K562 (cell line): Measurements from ENCODE around the gene SLC5A5. TPM values are rescaled to one million over a fixed set of nuclear protein-coding genes. Genes with fewer than 3 reads are reported as not detected.

Experiments used
- ATAC-seq: fragments of 200-7000 bp; cut with Tn5 transposase; 3 replicates; pipeline ENCODE4 v1.9.1; 2020; ENCODE audit warnings: moderate library complexity
- BruUV-seq: library from RNA; stranded (reverse); fragments of 400-500 nt; replicated peaks from 2 replicates; lab custom pipeline; 2021; lab: Mats Ljungman, UMichigan
- CTCF ChIA-PET: fragments of 300-600 bp; formaldehyde crosslinking; extraction: SDS; loops from one replicate; lab custom pipeline; 2021; ENCODE audit warnings: low intra/inter-chr PET ratio; lab: Yijun Ruan, JAX
- POLR2A ChIA-PET: fragments of 300-600, 350-650 bp; sonication (Branson Sonifier 250); formaldehyde crosslinking; extraction: SDS; loops from one replicate; lab custom pipeline; 2021; ENCODE audit warnings: antibody characterized with exemption, inconsistent platforms; lab: Yijun Ruan, JAX
- DNase-seq, 4 experiments: peaks; one replicate each; pipeline versions ENCODE4 v3.0.0 to v3.0.0-alpha.2; 2011 to 2018; ENCODE audit warnings: low spot score in 3 of 4, mixed read lengths in 3 of 4; ENCODE audit errors: extremely low read depth in 1 of 4
- FAIRE-seq: peaks from 2 replicates; lab custom pipeline; 2011; peaks lifted over from hg19 to GRCh38; lab: Jason Lieb, UNC
- H2AFZ ChIP-seq: 2 replicates; pipeline ENCODE4 v1.6.0; 2011; ENCODE audit warnings: low read depth, low read length, control low read depth, inconsistent platforms
- H3K27ac ChIP-seq: fragments of 200-600 bp; 3 replicates; pipeline ENCODE4 v1.8.0; 2011; ENCODE audit warnings: low read depth, mild to moderate bottlenecking, control low read depth, inconsistent platforms, low read length, moderate library complexity, mixed read lengths; ENCODE audit errors: extremely low read depth
- H3K27me3 ChIP-seq, 2 experiments: fragments of 300-600 bp in 1 of 2; 2 replicates in 1 of 2; 3 replicates in 1 of 2; pipeline versions ENCODE4 v1.6.0 to v1.8.0; 2011; ENCODE audit warnings: inconsistent platforms in 2 of 2, low read length in 2 of 2, mild to moderate bottlenecking in 1 of 2, mixed read lengths in 1 of 2, moderate library complexity in 1 of 2; ENCODE audit not compliant: control insufficient read depth in 2 of 2, insufficient read depth in 2 of 2
- H3K36me3 ChIP-seq: fragments of 300-600 bp; 3 replicates; pipeline ENCODE4 v1.8.0; 2011; ENCODE audit warnings: mild to moderate bottlenecking, low read length, inconsistent platforms; ENCODE audit not compliant: control insufficient read depth, insufficient read depth
- H3K4me1 ChIP-seq, 2 experiments: fragments of 200-600 bp in 1 of 2; replicated peaks in 1 of 2; 2 replicates in 1 of 2; 3 replicates in 1 of 2; pipeline versions ENCODE4 v1.5.1 to v1.8.0; 2011; ENCODE audit warnings: inconsistent platforms in 2 of 2, low read length in 2 of 2, mild to moderate bottlenecking in 1 of 2, mixed read lengths in 1 of 2, moderate library complexity in 1 of 2; ENCODE audit not compliant: control insufficient read depth in 2 of 2, insufficient read depth in 2 of 2
- H3K4me2 ChIP-seq: 2 replicates; pipeline ENCODE4 v1.6.1; 2011; ENCODE audit warnings: low read length, control low read depth, inconsistent platforms, mixed read lengths; ENCODE audit not compliant: insufficient read depth
- H3K4me3 ChIP-seq: fragments of 200-600 bp; sonication (generic), shearing (Covaris generic); 2 replicates; pipeline ENCODE4 v1.5.1; 2016; ENCODE audit warnings: control low read depth, inconsistent platforms
- H3K79me2 ChIP-seq: fragments of 200-600 bp; 3 replicates; pipeline ENCODE4 v1.8.0; 2011; ENCODE audit warnings: low read length, inconsistent platforms; ENCODE audit not compliant: control insufficient read depth, insufficient read depth
- H3K9ac ChIP-seq, 2 experiments: 2 replicates each; pipeline versions ENCODE4 v1.6.0 to v1.6.1; 2011; ENCODE audit warnings: low read depth in 2 of 2, low read length in 2 of 2, control low read depth in 1 of 2, inconsistent platforms in 1 of 2, mild to moderate bottlenecking in 1 of 2, mixed read lengths in 1 of 2; ENCODE audit not compliant: insufficient read depth in 1 of 2
- H3K9me1 ChIP-seq: one replicate; pipeline ENCODE4 v1.6.0; 2011; ENCODE audit warnings: inconsistent platforms, mild to moderate bottlenecking, low read length, moderate library complexity; ENCODE audit not compliant: control insufficient read depth, insufficient read depth
- H3K9me3 ChIP-seq: replicated peaks from 2 replicates; pipeline ENCODE4 v1.5.1; 2011; ENCODE audit warnings: low read depth, low read length, inconsistent platforms; ENCODE audit not compliant: control insufficient read depth, insufficient read depth
- H4K20me1 ChIP-seq: replicated peaks from 2 replicates; pipeline ENCODE4 v1.6.1; 2011; ENCODE audit warnings: low read length, inconsistent platforms, mixed read lengths; ENCODE audit not compliant: control insufficient read depth, insufficient read depth
- CREM ChIP-seq: IDR thresholded peaks from 2 replicates; pipeline ENCODE4 v1.6.1; 2014; ENCODE audit warnings: antibody characterized with exemption, low read depth
- E2F3 ChIP-seq: fragments of 250-450 bp; sonication (Bioruptor Pico); IDR thresholded peaks from 2 replicates; pipeline ENCODE4 v1.4.0; 2020; ENCODE audit warnings: mild to moderate bottlenecking
- E2F6 ChIP-seq, 2 experiments: IDR thresholded peaks; 2 replicates each; pipeline ENCODE4 v1.6.1; 2011; ENCODE audit warnings: borderline replicate concordance in 1 of 2, control low read depth in 1 of 2, low read depth in 1 of 2, low read length in 1 of 2, mild to moderate bottlenecking in 1 of 2, mixed read lengths in 1 of 2, moderate library complexity in 1 of 2; ENCODE audit not compliant: insufficient read depth in 1 of 2, insufficient read length in 1 of 2, poor library complexity in 1 of 2, severe bottlenecking in 1 of 2; ENCODE audit errors: extremely low read depth in 1 of 2
- TFAP4 ChIP-seq: sonication (generic); formaldehyde crosslinking; IDR thresholded peaks from 2 replicates; pipeline ENCODE4 v1.8.0; 2022; ENCODE audit warnings: missing genetic modification reagents, mild to moderate bottlenecking, moderate library complexity, borderline replicate concordance
- YY1 ChIP-seq, 3 experiments: IDR thresholded peaks; 2 replicates each; pipeline ENCODE4 v1.6.1; 2011; ENCODE audit warnings: low read length in 2 of 3, mild to moderate bottlenecking in 2 of 3, moderate library complexity in 2 of 3, borderline replicate concordance in 1 of 3, control low read depth in 1 of 3, low read depth in 1 of 3; ENCODE audit not compliant: insufficient read depth in 3 of 3, insufficient replicate concordance in 2 of 3, control insufficient read depth in 1 of 3, insufficient read length in 1 of 3; ENCODE audit errors: extremely low read depth in 1 of 3
- ZBTB33 ChIP-seq: sonication (generic); formaldehyde crosslinking; IDR thresholded peaks from 2 replicates; pipeline ENCODE4 v1.8.1; 2023; ENCODE audit warnings: mild to moderate bottlenecking, missing genetic modification reagents
- ZC3H4 ChIP-seq: sonication (generic); formaldehyde crosslinking; IDR thresholded peaks from 2 replicates; pipeline ENCODE4 v1.9.0; 2021; ENCODE audit warnings: missing genetic modification reagents, borderline replicate concordance
- ZNF431 ChIP-seq: sonication (generic); formaldehyde crosslinking; IDR thresholded peaks from 2 replicates; pipeline ENCODE4 v1.8.0; 2022; ENCODE audit warnings: mild to moderate bottlenecking, missing genetic modification reagents
- WGBS: fragments of 100-300 bp; shearing (Covaris generic); methylation state at CpG from one replicate; pipeline ENCODE4 v1.1.6; 2016; ENCODE audit warnings: low coverage, mixed read lengths; ENCODE audit not compliant: insufficient coverage; ENCODE audit errors: missing lambda C conversion rate; 5-methylcytosine and 5-hydroxymethylcytosine counted together
- in situ Hi-C: fragments of 300-500 bp; cut with MboI; formaldehyde crosslinking; loops from 4 replicates; pipeline ENCODE4 v1.15.0; 2018; ENCODE audit warnings: inconsistent platforms, mixed read lengths
- intact Hi-C: fragments of 100-400 bp; cut with micrococcal nuclease; formaldehyde crosslinking; loops from 2 replicates; pipeline ENCODE4 v1.14.2; 2022
- polyA plus RNA-seq, 8 experiments: library from polyadenylated mRNA; depleted of rRNA in 4 of 8; stranded (reverse) in 5 of 8; unstranded in 3 of 8; fragments of >200 nt; fragmentation: Nextera tagmentation in 2 of 8; fragmentation: Illumina TruSeq in 1 of 8; extraction: Ambion mirVana in 2 of 8; extraction: Trizol in 1 of 8; gene quantifications; 2 replicates each; pipeline versions ENCODE4 v1.2.1 to v1.2.3, GENCODE V29; 2011 to 2014; ENCODE audit warnings: inconsistent platforms in 1 of 8, missing spikeins in 1 of 8
- total RNA-seq, 7 experiments: library from RNA; depleted of rRNA in 6 of 7; stranded (reverse); fragments of >200 nt in 6 of 7; fragmentation: Illumina TruSeq in 2 of 7; extraction: Trizol in 2 of 7; gene quantifications; 2 replicates each; pipeline versions ENCODE4 v1.2.1 to v1.2.3, GENCODE V29; 2011 to 2021; ENCODE audit warnings: low replicate concordance in 1 of 7
- TF ChIP-seq, protein P1 (sequence below): fragments of 200-800 bp; sonication (Bioruptor generic); IDR thresholded peaks from 2 replicates; pipeline ENCODE4 v1.6.1; 2017; ENCODE audit warnings: missing genetic modification characterization, missing compliant biosample characterization

The SLC5A5 gene
- total and polyA plus RNA-seq, 9 of the 15 experiments (the other 6 are each of a cell fraction or from before 2014, with no cell fraction given), result 0.10 to 0.73 (median 0.23) TPM

DNA sequence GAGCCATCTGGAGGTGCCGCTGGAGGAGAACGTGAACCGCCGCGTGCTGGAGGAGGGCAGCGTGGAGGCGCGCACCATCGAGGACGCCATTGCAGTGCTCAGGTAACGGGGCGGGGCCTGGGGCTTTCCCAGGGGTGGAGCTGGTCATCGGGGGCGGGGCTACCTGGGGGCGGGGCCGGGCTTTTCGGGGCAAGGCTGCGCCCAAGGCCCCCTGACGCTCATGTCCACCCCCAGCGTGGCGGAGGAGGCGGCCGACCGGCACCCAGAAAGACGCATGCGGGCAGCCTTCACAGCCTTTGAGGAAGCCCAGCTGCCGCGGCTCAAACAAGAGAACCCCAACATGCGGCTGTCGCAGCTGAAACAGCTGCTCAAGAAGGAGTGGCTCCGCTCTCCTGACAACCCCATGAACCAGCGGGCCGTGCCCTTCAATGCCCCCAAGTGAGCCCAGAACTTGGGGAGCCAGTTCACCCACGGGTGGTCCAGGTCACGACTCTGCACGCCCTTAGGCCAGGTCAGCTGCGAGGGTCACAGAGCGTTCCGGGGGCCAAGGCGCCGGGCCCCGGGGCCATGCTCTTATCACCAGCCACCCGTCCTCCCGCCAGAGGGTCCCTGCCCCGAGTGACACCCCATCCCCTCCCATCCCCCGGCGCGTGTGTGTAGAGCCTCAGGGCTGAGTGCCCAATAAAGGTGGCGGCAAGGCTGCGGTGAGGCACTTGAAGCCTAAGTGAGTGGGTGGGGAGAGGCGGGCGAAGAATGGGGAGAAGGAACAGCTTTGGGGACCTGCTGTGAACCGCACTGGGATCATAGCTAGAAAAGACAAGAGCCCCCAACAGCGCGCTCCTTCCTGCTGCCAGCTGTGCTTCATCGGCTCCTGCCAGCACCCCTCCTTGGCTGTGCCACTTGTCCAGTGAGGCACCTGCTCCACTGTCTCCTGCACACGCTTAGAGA is 71.8 kb downstream of the SLC5A5 start:
- H3K9ac ChIP-seq, result peak overlapping the region; percentile 56 to 93; a peak in 3 of 4 replicates
- DNase-seq (peak in 3 of 4 experiments; percentile 88 to 90 (median 89)), FAIRE-seq (no peak), ATAC-seq (peak; percentile 84)
- H3K9me3 ChIP-seq, result no peaks in the 10 kb centered on the region
- intact Hi-C loops, result loop anchor here (10.0 kb wide), 1 partner anchor 211 kb away; the partner anchor contains the start of gene PIK3R2
- in situ Hi-C loops, result loop anchor here (10.0 kb wide), 1 partner anchor 51 kb away; no protein-coding TSS in a partner anchor
- H3K4me1 ChIP-seq, result peaks cover 33 to 53% of the 10 kb centered on the region in 2 experiments
- peak overlapping the region; percentile 62 for H3K27ac ChIP-seq
- 19% methylated on average over 41 of the region's 57 CpGs for WGBS
- peak overlapping the region; percentile 24 for H3K4me3 ChIP-seq
- H2AFZ ChIP-seq, result 0 out of 2 replicates have a peak overlapping the region, but pooled peaks have one; percentile 14
- POLR2A ChIA-PET, result interaction anchor here (0.6 to 2.3 kb wide), 11 partner anchors 10 to 118 kb away, joined by 3 to 21 read pairs (median 4); partner anchors contain the start of gene CCDC124
- H3K36me3 ChIP-seq, result peaks cover 33% of the 10 kb centered on the region; the same call in 2 of the 3 replicates
- H3K4me2 ChIP-seq, result peak overlapping the region; percentile 78
- H3K27me3 ChIP-seq, result no peaks in the 10 kb centered on the region
- CTCF ChIA-PET, result interaction anchor here (0.6 kb wide), 1 partner anchor 74 kb away, joined by 3 read pairs; no protein-coding TSS in a partner anchor
- H3K79me2 ChIP-seq, result 0 out of 3 replicates have a peak, but pooled peaks cover 3% of the 10 kb centered on the region
- H3K9me1 ChIP-seq, result no peaks in the 10 kb centered on the region
- H4K20me1 ChIP-seq, result no peaks in the 10 kb centered on the region
- BruUV-seq, result TSS peak; percentile 93
- TF ChIP-seq E2F3 (0 out of 2 replicates have a peak, but pooled peaks have one; percentile 52), ZC3H4 (CRISPR knock-in tag) (peak; percentile 31; the same call in 1 of the 2 replicates), E2F6 (IDR thresholded peaks at IDR 0.05; ENCODE audit: borderline replicate concordance in 1 of 2, extremely low read depth in 1 of 2, insufficient read depth in 1 of 2, insufficient read length in 1 of 2, low read depth in 1 of 2, low read length in 1 of 2, poor library complexity in 1 of 2, severe bottlenecking in 1 of 2) (peak in 1 of 2 experiments; percentile 80), TFAP4 (peak; percentile 80; the same call in 1 of the 2 replicates), ZBTB33 (CRISPR knock-in tag) (no peak), ZNF431 (0 out of 2 replicates have a peak, but pooled peaks have one; percentile 47), YY1 (IDR thresholded peaks at IDR 0.05; ENCODE audit: borderline replicate concordance in 1 of 3, control insufficient read depth in 1 of 3, extremely low read depth in 1 of 3, insufficient read depth in 3 of 3, insufficient read length in 1 of 3, insufficient replicate concordance in 2 of 3, low read depth in 1 of 3, low read length in 2 of 3) (peak; percentile 58 to 91 (median 86)), CREM (0 out of 2 replicates have a peak, but pooled peaks have one; percentile 11)
- TF ChIP-seq, protein P1, sequence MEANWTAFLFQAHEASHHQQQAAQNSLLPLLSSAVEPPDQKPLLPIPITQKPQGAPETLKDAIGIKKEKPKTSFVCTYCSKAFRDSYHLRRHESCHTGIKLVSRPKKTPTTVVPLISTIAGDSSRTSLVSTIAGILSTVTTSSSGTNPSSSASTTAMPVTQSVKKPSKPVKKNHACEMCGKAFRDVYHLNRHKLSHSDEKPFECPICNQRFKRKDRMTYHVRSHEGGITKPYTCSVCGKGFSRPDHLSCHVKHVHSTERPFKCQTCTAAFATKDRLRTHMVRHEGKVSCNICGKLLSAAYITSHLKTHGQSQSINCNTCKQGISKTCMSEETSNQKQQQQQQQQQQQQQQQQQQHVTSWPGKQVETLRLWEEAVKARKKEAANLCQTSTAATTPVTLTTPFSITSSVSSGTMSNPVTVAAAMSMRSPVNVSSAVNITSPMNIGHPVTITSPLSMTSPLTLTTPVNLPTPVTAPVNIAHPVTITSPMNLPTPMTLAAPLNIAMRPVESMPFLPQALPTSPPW, result peak; percentile 29; the same call in 1 of the 2 replicates
